H9 (cell line): ENCODE measurements around the gene HS3ST4. TPM values are rescaled to one million over a fixed set of nuclear protein-coding genes. Genes with fewer than 3 reads are reported as not detected.

Experiments
- DNase-seq: peaks from one replicate; pipeline ENCODE4 v3.0.0-alpha.2; 2017
- H2AFZ ChIP-seq: one replicate; pipeline ENCODE4 v1.6.1; 2013; ENCODE audit warnings: mild to moderate bottlenecking, low read length, control low read depth, moderate library complexity
- H2AK5ac ChIP-seq: 2 replicates; pipeline ENCODE4 v1.6.1; 2013; ENCODE audit warnings: low read length, control low read depth, mixed read lengths; ENCODE audit not compliant: insufficient read length
- H2BK120ac ChIP-seq: one replicate; pipeline ENCODE4 v1.6.1; 2013; ENCODE audit warnings: low read depth, mild to moderate bottlenecking, low read length, control low read depth, inconsistent platforms; ENCODE audit not compliant: poor library complexity, severe bottlenecking
- H2BK12ac ChIP-seq: 2 replicates; pipeline ENCODE4 v1.6.1; 2013; ENCODE audit warnings: low read length, control low read depth, mixed read lengths, low read depth; ENCODE audit not compliant: insufficient read length
- H2BK15ac ChIP-seq: 2 replicates; pipeline ENCODE4 v1.6.1; 2013; ENCODE audit warnings: low read depth, low read length, control low read depth
- H2BK20ac ChIP-seq: one replicate; pipeline ENCODE4 v1.6.1; 2013; ENCODE audit warnings: low read depth, mild to moderate bottlenecking, low read length, control low read depth, inconsistent platforms; ENCODE audit not compliant: poor library complexity, severe bottlenecking
- H2BK5ac ChIP-seq: 2 replicates; pipeline ENCODE4 v1.6.1; 2013; ENCODE audit warnings: low read length, control low read depth, mixed read lengths; ENCODE audit not compliant: insufficient read length
- H3K14ac ChIP-seq: 2 replicates; pipeline ENCODE4 v1.6.1; 2013; ENCODE audit warnings: low read length, control low read depth; ENCODE audit not compliant: insufficient read depth
- H3K18ac ChIP-seq: 2 replicates; pipeline ENCODE4 v1.6.1; 2013; ENCODE audit warnings: low read depth, mild to moderate bottlenecking, mixed read lengths, low read length, control low read depth; ENCODE audit not compliant: insufficient read length
- H3K23ac ChIP-seq: 2 replicates; pipeline ENCODE4 v1.6.1; 2013; ENCODE audit warnings: low read length, control low read depth, mixed read lengths, low read depth; ENCODE audit not compliant: insufficient read length
- H3K23me2 ChIP-seq: 2 replicates; pipeline ENCODE4 v1.6.1; 2013; ENCODE audit warnings: low read depth, mild to moderate bottlenecking, mixed read lengths, low read length, control low read depth; ENCODE audit not compliant: insufficient read length, poor library complexity, severe bottlenecking
- H3K27ac ChIP-seq: 2 replicates; pipeline ENCODE4 v1.5.1; 2013; ENCODE audit warnings: low read length, control low read depth, mixed read lengths, low read depth; ENCODE audit not compliant: insufficient read length
- H3K27me3 ChIP-seq: 2 replicates; pipeline ENCODE4 v1.6.1; 2013; ENCODE audit warnings: low read length, control low read depth, inconsistent platforms; ENCODE audit not compliant: insufficient read depth
- H3K4ac ChIP-seq: 2 replicates; pipeline ENCODE4 v1.6.1; 2013; ENCODE audit warnings: low read depth, mild to moderate bottlenecking, control low read depth, inconsistent platforms, low read length, moderate library complexity
- H3K4me1 ChIP-seq: 2 replicates; pipeline ENCODE4 v1.6.1; 2013; ENCODE audit warnings: low read length, control low read depth, inconsistent platforms; ENCODE audit not compliant: insufficient read depth
- H3K4me2 ChIP-seq: 2 replicates; pipeline ENCODE4 v1.6.1; 2013; ENCODE audit warnings: low read length, control low read depth, mixed read lengths; ENCODE audit not compliant: insufficient read length, insufficient read depth
- H3K56ac ChIP-seq: 2 replicates; pipeline ENCODE4 v1.6.1; 2013; ENCODE audit warnings: low read depth, mild to moderate bottlenecking, mixed read lengths, low read length, control low read depth; ENCODE audit not compliant: insufficient read length
- H3K79me1 ChIP-seq: 2 replicates; pipeline ENCODE4 v1.6.1; 2013; ENCODE audit warnings: low read depth, mild to moderate bottlenecking, moderate library complexity, low read length, control low read depth, inconsistent platforms; ENCODE audit not compliant: insufficient read depth, poor library complexity, severe bottlenecking
- H3K79me2 ChIP-seq: 2 replicates; pipeline ENCODE4 v1.6.1; 2013; ENCODE audit warnings: low read length, control low read depth, inconsistent platforms; ENCODE audit not compliant: insufficient read depth
- H3K9ac ChIP-seq: 2 replicates; pipeline ENCODE4 v1.6.1; 2013; ENCODE audit warnings: low read length, control low read depth, mixed read lengths; ENCODE audit not compliant: insufficient read length; ENCODE audit errors: extremely low read depth
- H3K9me3 ChIP-seq: one replicate; pipeline ENCODE4 v1.6.1; 2013; ENCODE audit warnings: low read depth, low read length, inconsistent platforms; ENCODE audit not compliant: control insufficient read depth
- H3T11ph ChIP-seq: one replicate; pipeline ENCODE4 v1.6.1; 2013; ENCODE audit warnings: mild to moderate bottlenecking, low read length, control low read depth, inconsistent platforms
- H4K20me1 ChIP-seq: one replicate; pipeline ENCODE4 v1.6.1; 2013; ENCODE audit not compliant: control insufficient read depth, insufficient read length, insufficient read depth
- H4K5ac ChIP-seq: 2 replicates; pipeline ENCODE4 v1.6.1; 2013; ENCODE audit warnings: low read depth, mild to moderate bottlenecking, mixed read lengths, low read length, control low read depth; ENCODE audit not compliant: insufficient read length
- H4K8ac ChIP-seq: replicated peaks from 2 replicates; pipeline ENCODE4 v1.6.1; 2013; ENCODE audit warnings: low read length, control low read depth, mixed read lengths, low read depth; ENCODE audit not compliant: insufficient read length
- H4K91ac ChIP-seq: 2 replicates; pipeline ENCODE4 v1.6.1; 2013; ENCODE audit warnings: low read depth, mild to moderate bottlenecking, moderate library complexity, mixed read lengths, low read length, control low read depth; ENCODE audit not compliant: insufficient read length
- H3K27ac Mint-ChIP-seq, 3 experiments: 2 replicates in 2 of 3; 3 replicates in 1 of 3; pipeline ENCODE4 v1.8.0; 2020 to 2021; ENCODE audit warnings: mixed read lengths in 3 of 3, mild to moderate bottlenecking in 1 of 3, moderate library complexity in 1 of 3
- H3K27me3 Mint-ChIP-seq: 2 replicates; pipeline ENCODE4 v1.8.0; 2021; ENCODE audit warnings: low read depth, mild to moderate bottlenecking, moderate library complexity, mixed read lengths
- H3K36me3 Mint-ChIP-seq, 3 experiments: 2 replicates in 2 of 3; 3 replicates in 1 of 3; pipeline ENCODE4 v1.8.0; 2020 to 2021; ENCODE audit warnings: low read depth in 3 of 3, mixed read lengths in 3 of 3; ENCODE audit not compliant: insufficient read depth in 1 of 3
- H3K4me1 Mint-ChIP-seq, 2 experiments: 2 replicates each; pipeline ENCODE4 v1.8.0; 2020; ENCODE audit warnings: mixed read lengths in 2 of 2
- H3K4me3 Mint-ChIP-seq, 2 experiments: 2 replicates in 1 of 2; 3 replicates in 1 of 2; pipeline ENCODE4 v1.8.0; 2020 to 2021; ENCODE audit warnings: mild to moderate bottlenecking in 2 of 2, mixed read lengths in 2 of 2, moderate library complexity in 1 of 2
- H3K9me3 Mint-ChIP-seq, 2 experiments: 2 replicates in 1 of 2; 3 replicates in 1 of 2; pipeline ENCODE4 v1.8.0; 2020; ENCODE audit warnings: mild to moderate bottlenecking in 2 of 2, mixed read lengths in 2 of 2, moderate library complexity in 1 of 2
- WGBS: extraction: QIAGEN DNeasy Blood & Tissue Kit; methylation state at CpG from one replicate; pipeline ENCODE4 v1.1.7; 2013; ENCODE audit warnings: missing lambda C conversion rate, low lambda C conversion rate, mixed read lengths; ENCODE audit not compliant: insufficient read length; ENCODE audit errors: extremely low coverage; 5-methylcytosine and 5-hydroxymethylcytosine counted together
- total RNA-seq: library from RNA; stranded (reverse); gene quantifications from 2 replicates; pipeline ENCODE4 v1.2.1, GENCODE V29; 2021
- TF ChIP-seq, protein P1 (sequence below): fragments of 200-600 bp; sonication (generic); conservative IDR thresholded peaks from 3 replicates; pipeline ENCODE4 v1.8.0; 2021; ENCODE audit warnings: antibody characterized with exemption, mild to moderate bottlenecking

HS3ST4 gene
- total RNA-seq, 1 experiment from 2014 or later = 1.7 TPM

DNA sequence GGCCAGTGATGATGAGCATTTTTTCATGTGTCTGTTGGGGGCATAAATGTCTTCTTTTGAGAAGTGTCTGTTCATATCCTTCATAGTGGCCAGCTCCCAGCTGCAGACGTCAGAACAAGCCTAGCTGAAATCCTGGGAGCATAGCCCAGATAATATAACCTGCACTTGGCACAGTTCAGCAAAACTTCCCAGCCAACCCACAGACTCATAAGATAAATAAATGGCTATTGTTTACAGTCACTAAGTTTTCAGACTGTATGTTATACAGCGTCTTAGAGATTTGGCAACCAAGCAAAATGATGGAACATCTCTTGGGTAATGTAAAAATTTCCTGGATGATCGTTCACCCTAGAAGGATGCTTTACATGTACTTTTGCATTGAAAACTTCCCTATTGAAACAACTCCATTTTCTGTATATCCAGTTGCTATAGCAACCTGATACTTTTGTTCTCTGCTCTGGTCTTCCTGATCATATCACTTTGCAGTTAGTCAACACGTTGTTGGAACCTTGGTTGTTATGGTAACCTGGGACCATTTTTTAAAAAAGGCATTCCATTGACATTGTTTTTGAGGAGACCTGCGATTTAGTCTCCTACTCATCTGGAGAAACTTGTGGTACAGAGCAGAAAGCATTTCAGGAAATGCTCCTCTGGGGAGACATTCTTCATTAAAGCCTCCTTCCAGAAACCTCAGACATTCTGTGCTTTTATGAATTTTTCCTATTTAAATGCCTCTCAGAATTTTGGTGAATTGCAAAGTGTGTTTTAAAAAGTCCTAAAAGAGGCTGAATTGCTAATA, 378.7 kb downstream of the HS3ST4 start:
- Histone ChIP-seq H3K23me2 (no peaks in the 10 kb centered on the region), H2BK20ac (no peak overlapping the region), H4K8ac (no peak overlapping the region), H3T11ph (peak overlapping the region; percentile 96), H4K91ac (no peak overlapping the region), H3K9me3 (no peaks in the 10 kb centered on the region), H3K79me1 (no peaks in the 10 kb centered on the region), H3K27me3 (no peaks in the 10 kb centered on the region), H2BK15ac (no peak overlapping the region), H3K27ac (peak overlapping the region; percentile 60), H2BK120ac (peak overlapping the region; percentile 14), H3K18ac (peak overlapping the region; percentile 92), H3K56ac (no peak overlapping the region), H2AFZ (no peak overlapping the region), H3K4me1 (peaks cover 4% of the 10 kb centered on the region; the same call in 1 of the 2 replicates), H2AK5ac (no peak overlapping the region), H3K4me2 (no peak overlapping the region), H2BK12ac (no peak overlapping the region), H3K14ac (peak overlapping the region; percentile 70; the same call in 1 of the 2 replicates), H3K23ac (no peak overlapping the region), H3K79me2 (no peaks in the 10 kb centered on the region), H2BK5ac (no peak overlapping the region), H3K4ac (no peak overlapping the region; the same call in 1 of the 2 replicates), H4K5ac (no peak overlapping the region), H4K20me1 (no peaks in the 10 kb centered on the region), H3K9ac (no peak overlapping the region)
- peak overlapping the region in 1 of 3 experiments; percentile 70; a peak in 2 of 7 replicates for H3K27ac Mint-ChIP-seq
- no CpG with 5 or more reads among the region's 5 CpGs for WGBS
- 0 out of 7 replicates have a peak, but pooled peaks cover 0 to 4% (median 0%) of the 10 kb centered on the region in 3 experiments for H3K36me3 Mint-ChIP-seq
- no peak for DNase-seq
- H3K27me3 Mint-ChIP-seq = no peaks in the 10 kb centered on the region; the same call in 1 of the 2 replicates
- TF ChIP-seq, protein P1, sequence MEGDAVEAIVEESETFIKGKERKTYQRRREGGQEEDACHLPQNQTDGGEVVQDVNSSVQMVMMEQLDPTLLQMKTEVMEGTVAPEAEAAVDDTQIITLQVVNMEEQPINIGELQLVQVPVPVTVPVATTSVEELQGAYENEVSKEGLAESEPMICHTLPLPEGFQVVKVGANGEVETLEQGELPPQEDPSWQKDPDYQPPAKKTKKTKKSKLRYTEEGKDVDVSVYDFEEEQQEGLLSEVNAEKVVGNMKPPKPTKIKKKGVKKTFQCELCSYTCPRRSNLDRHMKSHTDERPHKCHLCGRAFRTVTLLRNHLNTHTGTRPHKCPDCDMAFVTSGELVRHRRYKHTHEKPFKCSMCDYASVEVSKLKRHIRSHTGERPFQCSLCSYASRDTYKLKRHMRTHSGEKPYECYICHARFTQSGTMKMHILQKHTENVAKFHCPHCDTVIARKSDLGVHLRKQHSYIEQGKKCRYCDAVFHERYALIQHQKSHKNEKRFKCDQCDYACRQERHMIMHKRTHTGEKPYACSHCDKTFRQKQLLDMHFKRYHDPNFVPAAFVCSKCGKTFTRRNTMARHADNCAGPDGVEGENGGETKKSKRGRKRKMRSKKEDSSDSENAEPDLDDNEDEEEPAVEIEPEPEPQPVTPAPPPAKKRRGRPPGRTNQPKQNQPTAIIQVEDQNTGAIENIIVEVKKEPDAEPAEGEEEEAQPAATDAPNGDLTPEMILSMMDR = no peak
- H3K9me3 Mint-ChIP-seq = no peaks in the 10 kb centered on the region; a peak in 1 of 5 replicates
- no peak overlapping the region for H3K4me3 Mint-ChIP-seq
- H3K4me1 Mint-ChIP-seq = peaks cover 22 to 23% of the 10 kb centered on the region in 2 experiments
